ENCODE data around the gene EBPL.

Gene EBPL

DNA sequence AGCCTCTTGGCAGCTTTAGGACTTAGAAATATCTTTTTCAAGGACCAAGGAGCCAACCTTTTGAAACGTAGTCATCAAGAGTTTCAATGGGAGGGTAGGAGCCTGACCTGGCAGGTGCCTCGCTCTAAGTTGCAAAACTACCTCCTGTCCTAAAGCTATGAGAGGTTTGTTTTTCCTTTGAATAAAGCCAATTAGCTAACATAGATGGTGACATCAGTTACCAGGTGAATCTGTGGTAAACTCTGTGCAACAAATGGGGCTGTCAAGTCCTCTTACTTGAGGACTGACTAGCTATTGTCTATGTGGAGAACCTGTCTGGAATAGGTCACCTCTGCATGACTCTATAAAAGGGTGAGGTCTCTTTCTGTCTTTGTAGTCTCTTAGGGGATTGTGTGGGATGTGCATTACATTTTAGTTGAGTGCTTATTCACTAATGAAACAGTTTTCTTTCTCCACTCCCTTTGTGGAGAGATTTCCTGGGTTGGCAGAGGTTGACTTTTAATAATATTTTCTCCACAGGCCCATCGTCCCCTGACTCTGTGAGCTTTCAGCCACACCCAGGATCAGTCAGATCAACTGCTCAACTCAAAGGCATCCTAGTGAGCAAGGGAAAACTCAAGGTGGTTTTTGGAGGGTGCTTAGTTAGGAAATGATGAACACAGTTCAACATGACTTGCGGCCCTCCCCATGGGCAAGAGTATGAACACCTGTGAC is 53.1 kb downstream of the EBPL start:
- DNase-seq (ENCODE audit: insufficient read length, low spot score) (no peak), FAIRE-seq (no peak)
- TF ChIP-seq CTCF (IDR thresholded peaks at IDR 0.05; ENCODE audit: insufficient read depth, missing control alignments), result no peak

- FAIRE-seq (no peak), DNase-seq (ENCODE audit: insufficient read length, low spot score) (no peak)
- TF ChIP-seq CTCF (IDR thresholded peaks at IDR 0.05; ENCODE audit: insufficient read depth, missing control alignments), result no peak
These were observed 54.6 kb downstream of the EBPL start for GRCh38 chr13:49636705-49637104.

- FAIRE-seq, result no peak
- DNase-seq (ENCODE audit: insufficient read length, low spot score), result no peak
- no peak for TF ChIP-seq CTCF (IDR thresholded peaks at IDR 0.05; ENCODE audit: insufficient read depth, missing control alignments)
These were observed 55.5 kb downstream of the EBPL start for GRCh38 chr13:49635599-49636433.

DNA sequence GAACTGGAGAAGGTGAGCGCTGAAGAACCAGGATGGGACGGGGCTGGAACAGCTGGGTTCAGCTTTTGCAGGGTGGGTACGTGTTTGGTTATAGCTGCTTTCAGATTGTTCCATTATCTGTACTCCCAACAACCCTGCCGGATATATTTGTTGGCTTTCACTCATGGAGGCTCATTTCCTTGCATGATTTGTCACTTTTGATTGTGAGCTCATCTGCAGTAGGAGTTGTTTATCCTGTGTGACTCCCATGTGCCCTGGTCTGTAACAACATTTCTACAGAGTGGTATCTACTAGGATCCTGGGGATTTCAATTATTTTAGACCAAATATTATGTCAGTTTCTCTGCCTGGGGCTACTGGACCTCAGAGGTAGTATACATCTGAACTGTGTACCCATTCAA is 57.6 kb downstream of the EBPL start:
- FAIRE-seq (no peak), DNase-seq (ENCODE audit: insufficient read length, low spot score) (no peak)
- no peak for TF ChIP-seq CTCF (IDR thresholded peaks at IDR 0.05; ENCODE audit: insufficient read depth, missing control alignments)

- no peak for TF ChIP-seq CTCF (IDR thresholded peaks at IDR 0.05; ENCODE audit: insufficient read depth, missing control alignments)
- DNase-seq (ENCODE audit: insufficient read length, low spot score), result no peak
- no peak for FAIRE-seq
These were observed 59.1 kb downstream of the EBPL start for GRCh38 chr13:49632156-49632555.

DNA sequence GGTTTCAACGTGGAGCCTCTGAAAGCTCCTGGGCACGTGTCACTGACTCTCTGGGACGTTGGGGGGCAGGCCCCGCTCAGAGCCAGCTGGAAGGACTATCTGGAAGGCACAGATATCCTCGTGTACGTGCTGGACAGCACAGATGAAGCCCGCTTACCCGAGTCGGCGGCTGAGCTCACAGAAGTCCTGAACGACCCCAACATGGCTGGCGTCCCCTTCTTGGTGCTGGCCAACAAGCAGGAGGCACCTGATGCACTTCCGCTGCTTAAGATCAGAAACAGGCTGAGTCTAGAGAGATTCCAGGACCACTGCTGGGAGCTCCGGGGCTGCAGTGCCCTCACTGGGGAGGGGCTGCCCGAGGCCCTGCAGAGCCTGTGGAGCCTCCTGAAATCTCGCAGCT is 60.7 kb downstream of the EBPL start:
- TF ChIP-seq CTCF (IDR thresholded peaks at IDR 0.05; ENCODE audit: insufficient read depth, missing control alignments), result no peak
- DNase-seq (ENCODE audit: insufficient read length, low spot score) (no peak), FAIRE-seq (no peak)

DNA sequence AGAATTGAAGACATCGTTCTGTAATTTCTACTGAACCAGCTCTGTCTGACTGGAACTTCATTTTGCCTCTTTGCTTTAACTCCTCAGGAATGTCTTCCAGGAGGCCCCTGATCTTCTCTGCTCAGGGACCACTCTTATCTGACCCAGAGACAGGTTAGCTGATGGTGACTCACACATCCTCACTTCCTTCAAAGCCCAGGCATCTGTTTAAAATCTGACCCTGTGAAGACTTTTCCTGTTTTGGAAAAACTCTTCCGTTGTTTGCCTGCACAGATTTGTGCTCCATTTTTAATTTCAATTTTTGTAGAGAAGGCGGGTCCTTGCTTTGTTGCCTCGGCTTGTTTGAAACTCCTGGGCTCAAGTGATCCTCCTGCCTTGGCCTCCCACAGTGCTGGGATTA is 61.3 kb downstream of the EBPL start:
- FAIRE-seq (no peak), DNase-seq (ENCODE audit: insufficient read length, low spot score) (no peak)
- no peak for TF ChIP-seq CTCF (IDR thresholded peaks at IDR 0.05; ENCODE audit: insufficient read depth, missing control alignments)

All from D721Med (cell line).